ENCODE measurements around the gene LCAT. TPM values are rescaled to one million over a fixed set of nuclear protein-coding genes. Genes with fewer than 3 reads are reported as not detected.

The LCAT gene
- total and polyA plus RNA-seq, 2 experiments from 2014 or later = 13.7 to 18.9 TPM

DNA sequence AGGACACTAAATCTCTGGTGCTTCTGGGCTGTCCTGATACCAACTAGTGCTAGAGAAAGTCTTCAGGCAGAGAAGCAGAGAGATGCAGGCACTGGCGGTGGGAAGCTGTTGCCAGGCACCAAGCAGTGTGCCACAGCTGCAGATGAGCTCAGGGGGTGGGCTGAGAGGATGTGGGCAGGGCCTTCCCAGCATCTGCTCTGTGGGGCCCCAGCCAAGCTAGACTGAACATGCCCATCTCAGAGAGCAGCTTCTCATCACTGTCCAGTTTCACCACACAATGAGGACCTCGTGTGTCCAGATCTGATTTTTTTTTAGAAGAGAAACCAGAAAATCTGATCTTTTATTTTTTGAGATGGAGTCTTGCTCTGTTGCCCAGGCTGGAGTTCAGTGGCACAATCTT is 33.8 kb downstream of the LCAT start:
- no peak for DNase-seq (ENCODE audit: low spot score)
- no peak overlapping the region for H3K4me3 ChIP-seq
- H3K27ac Mint-ChIP-seq = no peak overlapping the region

More for the DNA sequence above, 33.8 kb downstream of the LCAT start:
- Histone ChIP-seq H3F3A (replicated peaks; ENCODE audit: low read depth) (0 out of 2 replicates have a peak, but pooled peaks cover 3% of the 10 kb centered on the region), H3K4me2 (no peak overlapping the region), H2AFZ (no peak overlapping the region), H3K27me3 (ENCODE audit: insufficient read depth) (no peaks in the 10 kb centered on the region), H3K27ac (ENCODE audit: low read depth) (no peak overlapping the region), H3K36me3 (ENCODE audit: insufficient read depth) (no peaks in the 10 kb centered on the region; the same call in 1 of the 2 replicates), H3K4me1 (ENCODE audit: insufficient read depth) (peaks cover 9% of the 10 kb centered on the region; the same call in 1 of the 2 replicates), H4K20me1 (replicated peaks; ENCODE audit: insufficient read depth) (peaks cover 4% of the 10 kb centered on the region; the same call in 1 of the 2 replicates), H3K79me2 (replicated peaks; ENCODE audit: insufficient read depth) (0 out of 2 replicates have a peak, but pooled peaks cover 3% of the 10 kb centered on the region), H3K9me2 (ENCODE audit: insufficient read depth) (no peaks in the 10 kb centered on the region)
- H3K4me3 Mint-ChIP-seq = no peak overlapping the region
- no peaks in the 10 kb centered on the region for H3K9me3 Mint-ChIP-seq
- ATAC-seq = no peak
- peaks cover 10% of the 10 kb centered on the region for H3K4me1 Mint-ChIP-seq
- TF ChIP-seq REST (IDR thresholded peaks at IDR 0.05; ENCODE audit: unreplicated experiment) (no peak), EZH2phosphoT487 (IDR thresholded peaks at IDR 0.05; ENCODE audit: unreplicated experiment) (no peak), ZNF331 (CRISPR knock-in tag; IDR thresholded peaks at IDR 0.05; ENCODE audit: low read depth) (no peak), JUNB (IDR thresholded peaks at IDR 0.05; ENCODE audit: unreplicated experiment) (no peak), EZH2 (IDR thresholded peaks at IDR 0.05; ENCODE audit: low read depth, unreplicated experiment) (no peak), CREB1 (CRISPR knock-in tag; IDR thresholded peaks at IDR 0.05; ENCODE audit: low read depth) (no peak), ZNF114 (CRISPR knock-in tag; IDR thresholded peaks at IDR 0.05) (no peak), NANOG (IDR thresholded peaks at IDR 0.05; ENCODE audit: borderline replicate concordance) (no peak), STAT1 (IDR thresholded peaks at IDR 0.05; ENCODE audit: unreplicated experiment) (no peak)
- TF ChIP-seq, protein P1, sequence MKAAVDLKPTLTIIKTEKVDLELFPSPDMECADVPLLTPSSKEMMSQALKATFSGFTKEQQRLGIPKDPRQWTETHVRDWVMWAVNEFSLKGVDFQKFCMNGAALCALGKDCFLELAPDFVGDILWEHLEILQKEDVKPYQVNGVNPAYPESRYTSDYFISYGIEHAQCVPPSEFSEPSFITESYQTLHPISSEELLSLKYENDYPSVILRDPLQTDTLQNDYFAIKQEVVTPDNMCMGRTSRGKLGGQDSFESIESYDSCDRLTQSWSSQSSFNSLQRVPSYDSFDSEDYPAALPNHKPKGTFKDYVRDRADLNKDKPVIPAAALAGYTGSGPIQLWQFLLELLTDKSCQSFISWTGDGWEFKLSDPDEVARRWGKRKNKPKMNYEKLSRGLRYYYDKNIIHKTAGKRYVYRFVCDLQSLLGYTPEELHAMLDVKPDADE (IDR thresholded peaks at IDR 0.05) = no peak
- TF ChIP-seq, protein P2, sequence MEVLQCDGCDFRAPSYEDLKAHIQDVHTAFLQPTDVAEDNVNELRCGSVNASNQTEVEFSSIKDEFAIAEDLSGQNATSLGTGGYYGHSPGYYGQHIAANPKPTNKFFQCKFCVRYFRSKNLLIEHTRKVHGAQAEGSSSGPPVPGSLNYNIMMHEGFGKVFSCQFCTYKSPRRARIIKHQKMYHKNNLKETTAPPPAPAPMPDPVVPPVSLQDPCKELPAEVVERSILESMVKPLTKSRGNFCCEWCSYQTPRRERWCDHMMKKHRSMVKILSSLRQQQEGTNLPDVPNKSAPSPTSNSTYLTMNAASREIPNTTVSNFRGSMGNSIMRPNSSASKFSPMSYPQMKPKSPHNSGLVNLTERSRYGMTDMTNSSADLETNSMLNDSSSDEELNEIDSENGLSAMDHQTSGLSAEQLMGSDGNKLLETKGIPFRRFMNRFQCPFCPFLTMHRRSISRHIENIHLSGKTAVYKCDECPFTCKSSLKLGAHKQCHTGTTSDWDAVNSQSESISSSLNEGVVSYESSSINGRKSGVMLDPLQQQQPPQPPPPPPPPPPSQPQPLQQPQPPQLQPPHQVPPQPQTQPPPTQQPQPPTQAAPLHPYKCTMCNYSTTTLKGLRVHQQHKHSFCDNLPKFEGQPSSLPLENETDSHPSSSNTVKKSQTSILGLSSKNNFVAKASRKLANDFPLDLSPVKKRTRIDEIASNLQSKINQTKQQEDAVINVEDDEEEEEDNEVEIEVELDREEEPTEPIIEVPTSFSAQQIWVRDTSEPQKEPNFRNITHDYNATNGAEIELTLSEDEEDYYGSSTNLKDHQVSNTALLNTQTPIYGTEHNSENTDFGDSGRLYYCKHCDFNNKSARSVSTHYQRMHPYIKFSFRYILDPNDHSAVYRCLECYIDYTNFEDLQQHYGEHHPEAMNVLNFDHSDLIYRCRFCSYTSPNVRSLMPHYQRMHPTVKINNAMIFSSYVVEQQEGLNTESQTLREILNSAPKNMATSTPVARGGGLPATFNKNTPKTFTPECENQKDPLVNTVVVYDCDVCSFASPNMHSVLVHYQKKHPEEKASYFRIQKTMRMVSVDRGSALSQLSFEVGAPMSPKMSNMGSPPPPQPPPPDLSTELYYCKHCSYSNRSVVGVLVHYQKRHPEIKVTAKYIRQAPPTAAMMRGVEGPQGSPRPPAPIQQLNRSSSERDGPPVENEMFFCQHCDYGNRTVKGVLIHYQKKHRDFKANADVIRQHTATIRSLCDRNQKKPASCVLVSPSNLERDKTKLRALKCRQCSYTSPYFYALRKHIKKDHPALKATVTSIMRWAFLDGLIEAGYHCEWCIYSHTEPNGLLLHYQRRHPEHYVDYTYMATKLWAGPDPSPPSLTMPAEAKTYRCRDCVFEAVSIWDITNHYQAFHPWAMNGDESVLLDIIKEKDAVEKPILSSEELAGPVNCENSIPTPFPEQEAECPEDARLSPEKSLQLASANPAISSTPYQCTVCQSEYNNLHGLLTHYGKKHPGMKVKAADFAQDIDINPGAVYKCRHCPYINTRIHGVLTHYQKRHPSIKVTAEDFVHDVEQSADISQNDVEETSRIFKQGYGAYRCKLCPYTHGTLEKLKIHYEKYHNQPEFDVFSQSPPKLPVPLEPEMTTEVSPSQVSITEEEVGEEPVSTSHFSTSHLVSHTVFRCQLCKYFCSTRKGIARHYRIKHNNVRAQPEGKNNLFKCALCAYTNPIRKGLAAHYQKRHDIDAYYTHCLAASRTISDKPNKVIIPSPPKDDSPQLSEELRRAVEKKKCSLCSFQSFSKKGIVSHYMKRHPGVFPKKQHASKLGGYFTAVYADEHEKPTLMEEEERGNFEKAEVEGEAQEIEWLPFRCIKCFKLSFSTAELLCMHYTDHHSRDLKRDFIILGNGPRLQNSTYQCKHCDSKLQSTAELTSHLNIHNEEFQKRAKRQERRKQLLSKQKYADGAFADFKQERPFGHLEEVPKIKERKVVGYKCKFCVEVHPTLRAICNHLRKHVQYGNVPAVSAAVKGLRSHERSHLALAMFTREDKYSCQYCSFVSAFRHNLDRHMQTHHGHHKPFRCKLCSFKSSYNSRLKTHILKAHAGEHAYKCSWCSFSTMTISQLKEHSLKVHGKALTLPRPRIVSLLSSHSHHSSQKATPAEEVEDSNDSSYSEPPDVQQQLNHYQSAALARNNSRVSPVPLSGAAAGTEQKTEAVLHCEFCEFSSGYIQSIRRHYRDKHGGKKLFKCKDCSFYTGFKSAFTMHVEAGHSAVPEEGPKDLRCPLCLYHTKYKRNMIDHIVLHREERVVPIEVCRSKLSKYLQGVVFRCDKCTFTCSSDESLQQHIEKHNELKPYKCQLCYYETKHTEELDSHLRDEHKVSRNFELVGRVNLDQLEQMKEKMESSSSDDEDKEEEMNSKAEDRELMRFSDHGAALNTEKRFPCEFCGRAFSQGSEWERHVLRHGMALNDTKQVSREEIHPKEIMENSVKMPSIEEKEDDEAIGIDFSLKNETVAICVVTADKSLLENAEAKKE (CRISPR knock-in tag; IDR thresholded peaks at IDR 0.05) = no peak
- TF ChIP-seq, protein P3, sequence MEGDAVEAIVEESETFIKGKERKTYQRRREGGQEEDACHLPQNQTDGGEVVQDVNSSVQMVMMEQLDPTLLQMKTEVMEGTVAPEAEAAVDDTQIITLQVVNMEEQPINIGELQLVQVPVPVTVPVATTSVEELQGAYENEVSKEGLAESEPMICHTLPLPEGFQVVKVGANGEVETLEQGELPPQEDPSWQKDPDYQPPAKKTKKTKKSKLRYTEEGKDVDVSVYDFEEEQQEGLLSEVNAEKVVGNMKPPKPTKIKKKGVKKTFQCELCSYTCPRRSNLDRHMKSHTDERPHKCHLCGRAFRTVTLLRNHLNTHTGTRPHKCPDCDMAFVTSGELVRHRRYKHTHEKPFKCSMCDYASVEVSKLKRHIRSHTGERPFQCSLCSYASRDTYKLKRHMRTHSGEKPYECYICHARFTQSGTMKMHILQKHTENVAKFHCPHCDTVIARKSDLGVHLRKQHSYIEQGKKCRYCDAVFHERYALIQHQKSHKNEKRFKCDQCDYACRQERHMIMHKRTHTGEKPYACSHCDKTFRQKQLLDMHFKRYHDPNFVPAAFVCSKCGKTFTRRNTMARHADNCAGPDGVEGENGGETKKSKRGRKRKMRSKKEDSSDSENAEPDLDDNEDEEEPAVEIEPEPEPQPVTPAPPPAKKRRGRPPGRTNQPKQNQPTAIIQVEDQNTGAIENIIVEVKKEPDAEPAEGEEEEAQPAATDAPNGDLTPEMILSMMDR (conservative IDR thresholded peaks at IDR 0.05; ENCODE audit: low read depth in 2 of 2) = no peak
- no peaks in the 10 kb centered on the region for H3K27me3 Mint-ChIP-seq (ENCODE audit: insufficient read depth, low read depth, poor library complexity)
- peaks cover 19% of the 10 kb centered on the region for H3K36me3 Mint-ChIP-seq (ENCODE audit: low read depth)

Measured in GM23338 (cell line).